ENCODE measurements around the gene POLR1D. TPM values are rescaled to one million over a fixed set of nuclear protein-coding genes. Genes with fewer than 3 reads are reported as not detected.

The POLR1D gene
- total RNA-seq, 1 donor from 2014 or later: 127 TPM

Other genes starting within 250 kb of the POLR1D start
- 255 and 264 TPM in 2 replicates for gene GTF3A, start 197.3 kb upstream of the POLR1D start, total RNA-seq
- gene MTIF3, start 171.3 kb upstream of the POLR1D start, total RNA-seq: 30.4 and 36.0 TPM in 2 replicates
- 4.1 and 4.5 TPM in 2 replicates for gene LNX2, start 1.4 kb upstream of the POLR1D start, total RNA-seq
- not detected in 2 replicates for gene GSX1, start 170.6 kb downstream of the POLR1D start, total RNA-seq

Data from activated T-helper 1 cell treated with anti-CD3 and anti-CD28 coated beads, Interleukin-12 subunit alpha, Interleukin-12 subunit beta, Interleukin-2, Interleukin-4 antibody, amounts not matched to agents 30 ng/mL and 10 ng/mL and 1 ng/mL, durations not matched to agents 14 hours and 24 hours and 36 hours (primary cell).